Activated CD8-positive, alpha-beta memory T cell treated with anti-CD3 and anti-CD28 coated beads for 4 hours (primary cell): ENCODE data around the gene ACVR1.
"Not testable (repeated sequence)": the region's sequence is repeated elsewhere in the genome, so short reads cannot be mapped to it uniquely, and the experiment has no call there.

Experiments
- DNase-seq, 2 donors: peaks; one replicate each; pipeline ENCODE4 v3.0.0-alpha.2; 2020; ENCODE audit warnings: low read depth in 2 of 2

Gene ACVR1

GRCh38 chr2:157830696-157831570 lies 45.2 kb downstream of the ACVR1 start:
- no peak for DNase-seq

- no peak for DNase-seq
Observed at GRCh38 chr2:157830266-157830665, 45.9 kb downstream of the ACVR1 start.

GRCh38 chr2:157827377-157827776 lies 48.8 kb downstream of the ACVR1 start:
- no peak for DNase-seq

GRCh38 chr2:157826644-157827043 lies 49.5 kb downstream of the ACVR1 start:
- not testable (repeated sequence) for DNase-seq

GRCh38 chr2:157825885-157826284 lies 50.2 kb downstream of the ACVR1 start:
- no peak for DNase-seq

- DNase-seq: no peak
Observed at GRCh38 chr2:157822993-157823392, 53.1 kb downstream of the ACVR1 start.

- no peak for DNase-seq
Observed at GRCh38 chr2:157822533-157822932, 53.6 kb downstream of the ACVR1 start.

- no peak for DNase-seq
Observed at GRCh38 chr2:157821519-157822131, 54.5 kb downstream of the ACVR1 start.

GRCh38 chr2:157820193-157820592 lies 55.9 kb downstream of the ACVR1 start:
- no peak for DNase-seq

- no peak for DNase-seq
Observed at GRCh38 chr2:157819761-157820160, 56.4 kb downstream of the ACVR1 start.

- DNase-seq: no peak
Observed at GRCh38 chr2:157818227-157818626, 57.9 kb downstream of the ACVR1 start.

GRCh38 chr2:157815421-157815820 lies 60.7 kb downstream of the ACVR1 start:
- no peak for DNase-seq

- DNase-seq: no peak
Observed at GRCh38 chr2:157813467-157813866, 62.7 kb downstream of the ACVR1 start.

- DNase-seq: no peak
Observed at GRCh38 chr2:157810037-157810436, 66.1 kb downstream of the ACVR1 start.

- DNase-seq: no peak
Observed at GRCh38 chr2:157809212-157809611, 66.9 kb downstream of the ACVR1 start.

GRCh38 chr2:157808421-157808820 lies 67.7 kb downstream of the ACVR1 start:
- DNase-seq: no peak

GRCh38 chr2:157806426-157807077 lies 69.6 kb downstream of the ACVR1 start:
- no peak for DNase-seq

GRCh38 chr2:157805519-157805918 lies 70.6 kb downstream of the ACVR1 start:
- no peak for DNase-seq

GRCh38 chr2:157804355-157804754 lies 71.8 kb downstream of the ACVR1 start:
- DNase-seq: no peak

GRCh38 chr2:157803952-157804351 lies 72.2 kb downstream of the ACVR1 start:
- no peak for DNase-seq

GRCh38 chr2:157803476-157803875 lies 72.7 kb downstream of the ACVR1 start:
- DNase-seq: no peak

GRCh38 chr2:157800838-157801495 lies 75.2 kb downstream of the ACVR1 start:
- no peak for DNase-seq
